ENCODE results near the gene GBA2.
A peak's percentile ranks its signal among the peaks of the same experiment; 100 is the strongest.

GBA2 gene

GRCh38 chr9:35736201-35736633 lies 12.8 kb downstream of the GBA2 start:
- no peak overlapping the region for H3K4me3 ChIP-seq (ENCODE audit: low read depth in 1 of 2, low read length in 2 of 2)
- H3K4me1 ChIP-seq (ENCODE audit: insufficient read depth, low read length): peaks cover 17% of the 10 kb centered on the region
- peak overlapping the region; percentile 2 for H3K27ac ChIP-seq (ENCODE audit: low read depth, low read length)
- peaks cover 69% of the 10 kb centered on the region for H3K36me3 ChIP-seq (ENCODE audit: insufficient read depth, low read length)
- H3K9me3 ChIP-seq (ENCODE audit: low read length): no peaks in the 10 kb centered on the region
- no peaks in the 10 kb centered on the region for H3K27me3 ChIP-seq (ENCODE audit: control insufficient read depth in 1 of 2, insufficient read depth in 2 of 2, low read length in 2 of 2)
- no peak overlapping the region for H3K9ac ChIP-seq (ENCODE audit: low read length)

- Histone ChIP-seq H3K9me3 (ENCODE audit: low read length) (no peaks in the 10 kb centered on the region), H3K9ac (ENCODE audit: low read length) (no peak overlapping the region), H3K4me3 (ENCODE audit: low read depth in 1 of 2, low read length in 2 of 2) (no peak overlapping the region), H3K4me1 (ENCODE audit: insufficient read depth, low read length) (peaks cover 38% of the 10 kb centered on the region), H3K27me3 (ENCODE audit: control insufficient read depth in 1 of 2, insufficient read depth in 2 of 2, low read length in 2 of 2) (no peaks in the 10 kb centered on the region), H3K36me3 (ENCODE audit: insufficient read depth, low read length) (peaks cover 49% of the 10 kb centered on the region), H3K27ac (ENCODE audit: low read depth, low read length) (peak overlapping the region; percentile 27)
These were observed 14.9 kb downstream of the GBA2 start for GRCh38 chr9:35734096-35734495.

GRCh38 chr9:35732800-35733541 lies 16.1 kb downstream of the GBA2 start:
- Histone ChIP-seq H3K9me3 (ENCODE audit: low read length) (no peaks in the 10 kb centered on the region), H3K27me3 (ENCODE audit: control insufficient read depth in 1 of 2, insufficient read depth in 2 of 2, low read length in 2 of 2) (no peaks in the 10 kb centered on the region), H3K27ac (ENCODE audit: low read depth, low read length) (peak overlapping the region; percentile 95), H3K9ac (ENCODE audit: low read length) (peak overlapping the region; percentile 95), H3K4me3 (ENCODE audit: low read depth in 1 of 2, low read length in 2 of 2) (peak overlapping the region; percentile 60 to 92), H3K4me1 (ENCODE audit: insufficient read depth, low read length) (peaks cover 49% of the 10 kb centered on the region), H3K36me3 (ENCODE audit: insufficient read depth, low read length) (peaks cover 37% of the 10 kb centered on the region)

GRCh38 chr9:35732185-35732799 lies 16.7 kb downstream of the GBA2 start, which contains the start of the genes CREB3 and TLN1:
TSS of gene CREB3 (plus strand) at chr9:35732666. CDS start at chr9:35732773, 107 bp downstream.
TSS of gene TLN1 (minus strand) at chr9:35732195. CDS start at chr9:35725694, 6,501 bp downstream.
- Histone ChIP-seq H3K9me3 (ENCODE audit: low read length) (no peaks in the 10 kb centered on the region), H3K4me1 (ENCODE audit: insufficient read depth, low read length) (peaks cover 56% of the 10 kb centered on the region), H3K27me3 (ENCODE audit: control insufficient read depth in 1 of 2, insufficient read depth in 2 of 2, low read length in 2 of 2) (no peaks in the 10 kb centered on the region), H3K4me3 (ENCODE audit: low read depth in 1 of 2, low read length in 2 of 2) (peak within 1 kb of the TSS; percentile 60 to 92), H3K27ac (ENCODE audit: low read depth, low read length) (peak within 1 kb of the TSS; percentile 95), H3K9ac (ENCODE audit: low read length) (peak within 1 kb of the TSS; percentile 99), H3K36me3 (ENCODE audit: insufficient read depth, low read length) (peaks cover 31% of the 10 kb centered on the region)

- H3K36me3 ChIP-seq (ENCODE audit: insufficient read depth, low read length): peaks cover 24% of the 10 kb centered on the region
- H3K9ac ChIP-seq (ENCODE audit: low read length): peak overlapping the region; percentile 99
- no peaks in the 10 kb centered on the region for H3K9me3 ChIP-seq (ENCODE audit: low read length)
- no peaks in the 10 kb centered on the region for H3K27me3 ChIP-seq (ENCODE audit: control insufficient read depth in 1 of 2, insufficient read depth in 2 of 2, low read length in 2 of 2)
- peak overlapping the region; percentile 95 for H3K27ac ChIP-seq (ENCODE audit: low read depth, low read length)
- peak overlapping the region; percentile 30 to 73 for H3K4me3 ChIP-seq (ENCODE audit: low read depth in 1 of 2, low read length in 2 of 2)
- H3K4me1 ChIP-seq (ENCODE audit: insufficient read depth, low read length): peaks cover 63% of the 10 kb centered on the region
These were observed 17.4 kb downstream of the GBA2 start for GRCh38 chr9:35731415-35732184.

GRCh38 chr9:35730486-35730854 lies 18.6 kb downstream of the GBA2 start:
- Histone ChIP-seq H3K9me3 (ENCODE audit: low read length) (no peaks in the 10 kb centered on the region), H3K36me3 (ENCODE audit: insufficient read depth, low read length) (peaks cover 20% of the 10 kb centered on the region), H3K4me1 (ENCODE audit: insufficient read depth, low read length) (peaks cover 72% of the 10 kb centered on the region), H3K9ac (ENCODE audit: low read length) (peak overlapping the region; percentile 99), H3K4me3 (ENCODE audit: low read depth in 1 of 2, low read length in 2 of 2) (peak overlapping the region; percentile 30 to 73), H3K27me3 (ENCODE audit: control insufficient read depth in 1 of 2, insufficient read depth in 2 of 2, low read length in 2 of 2) (no peaks in the 10 kb centered on the region), H3K27ac (ENCODE audit: low read depth, low read length) (peak overlapping the region; percentile 95)

- Histone ChIP-seq H3K27ac (ENCODE audit: low read depth, low read length) (peak overlapping the region; percentile 95), H3K4me3 (ENCODE audit: low read depth in 1 of 2, low read length in 2 of 2) (peak overlapping the region; percentile 40 to 73), H3K9ac (ENCODE audit: low read length) (peak overlapping the region; percentile 99), H3K4me1 (ENCODE audit: insufficient read depth, low read length) (peaks cover 74% of the 10 kb centered on the region), H3K36me3 (ENCODE audit: insufficient read depth, low read length) (peaks cover 20% of the 10 kb centered on the region), H3K9me3 (ENCODE audit: low read length) (no peaks in the 10 kb centered on the region), H3K27me3 (ENCODE audit: control insufficient read depth in 1 of 2, insufficient read depth in 2 of 2, low read length in 2 of 2) (no peaks in the 10 kb centered on the region)
These were observed 19.1 kb downstream of the GBA2 start for GRCh38 chr9:35729700-35730485.

GRCh38 chr9:35729101-35729500 lies 19.9 kb downstream of the GBA2 start:
- Histone ChIP-seq H3K4me1 (ENCODE audit: insufficient read depth, low read length) (peaks cover 69% of the 10 kb centered on the region), H3K27me3 (ENCODE audit: control insufficient read depth in 1 of 2, insufficient read depth in 2 of 2, low read length in 2 of 2) (no peaks in the 10 kb centered on the region), H3K9ac (ENCODE audit: low read length) (peak overlapping the region; percentile 99), H3K4me3 (ENCODE audit: low read depth in 1 of 2, low read length in 2 of 2) (peak overlapping the region; percentile 40 to 73), H3K27ac (ENCODE audit: low read depth, low read length) (peak overlapping the region; percentile 95), H3K9me3 (ENCODE audit: low read length) (no peaks in the 10 kb centered on the region), H3K36me3 (ENCODE audit: insufficient read depth, low read length) (peaks cover 22% of the 10 kb centered on the region)

GRCh38 chr9:35728041-35728971 lies 20.7 kb downstream of the GBA2 start:
- Histone ChIP-seq H3K27me3 (ENCODE audit: control insufficient read depth in 1 of 2, insufficient read depth in 2 of 2, low read length in 2 of 2) (no peaks in the 10 kb centered on the region), H3K27ac (ENCODE audit: low read depth, low read length) (peak overlapping the region; percentile 95), H3K4me3 (ENCODE audit: low read depth in 1 of 2, low read length in 2 of 2) (peak overlapping the region; percentile 25 to 73), H3K9me3 (ENCODE audit: low read length) (no peaks in the 10 kb centered on the region), H3K36me3 (ENCODE audit: insufficient read depth, low read length) (peaks cover 30% of the 10 kb centered on the region), H3K9ac (ENCODE audit: low read length) (peak overlapping the region; percentile 99), H3K4me1 (ENCODE audit: insufficient read depth, low read length) (peaks cover 61% of the 10 kb centered on the region)

- H3K4me1 ChIP-seq (ENCODE audit: insufficient read depth, low read length): peaks cover 56% of the 10 kb centered on the region
- peak overlapping the region; percentile 99 for H3K9ac ChIP-seq (ENCODE audit: low read length)
- no peaks in the 10 kb centered on the region for H3K9me3 ChIP-seq (ENCODE audit: low read length)
- no peaks in the 10 kb centered on the region for H3K27me3 ChIP-seq (ENCODE audit: control insufficient read depth in 1 of 2, insufficient read depth in 2 of 2, low read length in 2 of 2)
- H3K4me3 ChIP-seq (ENCODE audit: low read depth in 1 of 2, low read length in 2 of 2): peak overlapping the region; percentile 25 to 73
- peak overlapping the region; percentile 95 for H3K27ac ChIP-seq (ENCODE audit: low read depth, low read length)
- H3K36me3 ChIP-seq (ENCODE audit: insufficient read depth, low read length): peaks cover 35% of the 10 kb centered on the region
These were observed 21.4 kb downstream of the GBA2 start for GRCh38 chr9:35727676-35728040.

All from muscle layer of colon (tissue), 2 donors.